GM12878 (cell line): ENCODE measurements around the gene TRIOBP. TPM values are rescaled to one million over a fixed set of nuclear protein-coding genes. Genes with fewer than 3 reads are reported as not detected.
A peak's percentile ranks its signal among the peaks of the same experiment; 100 is the strongest.

Source experiments
- ATAC-seq: fragments of 200-7000 bp; cut with Tn5 transposase; 3 replicates; pipeline ENCODE4 v1.9.1; 2020; ENCODE audit warnings: mild to moderate bottlenecking, moderate library complexity
- BruUV-seq: library from RNA; stranded (reverse); fragments of 400-500 nt; replicated peaks from 2 replicates; lab custom pipeline; 2021; lab: Mats Ljungman, UMichigan
- CTCF ChIA-PET: fragments of 300-600 bp; sonication (Branson Sonifier 250); formaldehyde crosslinking; extraction: SDS; loops from one replicate; lab custom pipeline; 2021; ENCODE audit warnings: inconsistent platforms; lab: Yijun Ruan, JAX
- POLR2A ChIA-PET: fragments of 350-600 bp; formaldehyde crosslinking; extraction: SDS; loops from one replicate; lab custom pipeline; 2021; ENCODE audit warnings: inconsistent platforms; lab: Charles Lee
- RAD21 ChIA-PET: fragments of 300-600 bp; sonication (Branson Sonifier 250); formaldehyde crosslinking; loops from one replicate; lab custom pipeline; 2023; ENCODE audit warnings: antibody characterized with exemption; ENCODE audit not compliant: unreplicated experiment; lab: Charles Lee
- SMC1A ChIA-PET: fragments of 300-600 bp; sonication (Branson Sonifier 250); formaldehyde crosslinking; loops from one replicate; lab custom pipeline; 2023; ENCODE audit not compliant: unreplicated experiment, uncharacterized antibody; lab: Charles Lee
- DNase-seq: peaks from one replicate; pipeline ENCODE4 v3.0.0-alpha.2; 2011; ENCODE audit warnings: low read depth, low spot score
- FAIRE-seq: peaks from 3 replicates; lab custom pipeline; 2011; peaks lifted over from hg19 to GRCh38; lab: Jason Lieb, UNC
- H2AFZ ChIP-seq: 2 replicates; pipeline ENCODE4 v1.6.0; 2011; ENCODE audit warnings: low read depth, low read length, control low read depth; ENCODE audit not compliant: control insufficient read depth
- H3K27ac ChIP-seq: 2 replicates; pipeline ENCODE4 v1.5.1; 2011; ENCODE audit warnings: control low read depth; ENCODE audit not compliant: control insufficient read depth, insufficient read depth
- H3K27me3 ChIP-seq, 2 experiments: replicated peaks in 1 of 2; 2 replicates each; pipeline versions ENCODE4 v1.6.0 to v1.6.1; 2011; ENCODE audit warnings: low read length in 1 of 2; ENCODE audit not compliant: control insufficient read depth in 2 of 2, insufficient read depth in 2 of 2
- H3K36me3 ChIP-seq, 2 experiments: 2 replicates each; pipeline ENCODE4 v1.5.1; 2011; ENCODE audit warnings: low read length in 1 of 2; ENCODE audit not compliant: control insufficient read depth in 2 of 2, insufficient read depth in 2 of 2
- H3K4me1 ChIP-seq: 2 replicates; pipeline ENCODE4 v1.6.1; 2011; ENCODE audit warnings: mild to moderate bottlenecking, low read length, moderate library complexity, mixed read lengths; ENCODE audit not compliant: control insufficient read depth, insufficient read depth
- H3K4me2 ChIP-seq: 2 replicates; pipeline ENCODE4 v1.6.0; 2011; ENCODE audit warnings: control low read depth; ENCODE audit not compliant: control insufficient read depth, insufficient read depth
- H3K4me3 ChIP-seq: fragments of 200-600 bp; sonication (generic); 2 replicates; pipeline ENCODE4 v1.5.1; 2016
- H3K79me2 ChIP-seq: 2 replicates; pipeline ENCODE4 v1.6.0; 2011; ENCODE audit warnings: low read length; ENCODE audit not compliant: control insufficient read depth, insufficient read depth
- H3K9ac ChIP-seq: 2 replicates; pipeline ENCODE4 v1.8.0; 2011; ENCODE audit warnings: low read length, control low read depth, mixed read lengths; ENCODE audit not compliant: control insufficient read depth, insufficient read depth
- H3K9me3 ChIP-seq: replicated peaks from 3 replicates; pipeline ENCODE4 v1.5.1; 2011; ENCODE audit warnings: mild to moderate bottlenecking, low read length; ENCODE audit not compliant: control insufficient read depth, insufficient read depth
- H4K20me1 ChIP-seq: 2 replicates; pipeline ENCODE4 v1.6.0; 2011; ENCODE audit not compliant: control insufficient read depth, insufficient read depth
- ASH2L ChIP-seq: fragments of 300-600, 200-600 bp; sonication (generic); IDR thresholded peaks from 2 replicates; pipeline ENCODE4 v1.6.1; 2017; ENCODE audit warnings: low read depth, mild to moderate bottlenecking, borderline replicate concordance
- CBFB ChIP-seq: IDR thresholded peaks from 2 replicates; pipeline ENCODE4 v1.6.1; 2016; ENCODE audit warnings: antibody characterized with exemption, low read depth
- CEBPZ ChIP-seq: fragments of 150-350 bp; IDR thresholded peaks from 2 replicates; pipeline ENCODE4 v1.6.1; 2016; ENCODE audit warnings: low read depth, low read length
- CREM ChIP-seq: IDR thresholded peaks from 2 replicates; pipeline ENCODE4 v1.6.1; 2014; ENCODE audit warnings: antibody characterized with exemption, low read depth
- LARP7 ChIP-seq: fragments of 450-650 bp; IDR thresholded peaks from 2 replicates; pipeline ENCODE4 v1.6.1; 2017; ENCODE audit warnings: mild to moderate bottlenecking
- NFYA ChIP-seq: IDR thresholded peaks from 2 replicates; pipeline ENCODE4 v1.6.1; 2011; ENCODE audit warnings: low read depth, mild to moderate bottlenecking, low read length, improper control_type of control experiment, borderline replicate concordance
- SMAD1 ChIP-seq: fragments of 450-650 bp; IDR thresholded peaks from 2 replicates; pipeline ENCODE4 v1.6.1; 2018; ENCODE audit warnings: mild to moderate bottlenecking, low read depth; ENCODE audit not compliant: partially characterized antibody
- SRF ChIP-seq, 2 experiments: IDR thresholded peaks; 2 replicates each; pipeline ENCODE4 v1.6.1; 2011; ENCODE audit warnings: low read depth in 2 of 2, low read length in 2 of 2, mild to moderate bottlenecking in 1 of 2, moderate library complexity in 1 of 2
- YY1 ChIP-seq: IDR thresholded peaks from 2 replicates; pipeline ENCODE4 v1.6.1; 2011; ENCODE audit warnings: low read depth, mild to moderate bottlenecking, low read length
- ZNF24 ChIP-seq: fragments of 450-650 bp; IDR thresholded peaks from 2 replicates; pipeline ENCODE4 v1.6.1; 2017; ENCODE audit warnings: antibody characterized with exemption, mild to moderate bottlenecking
- WGBS: methylation state at CpG from one replicate; pipeline ENCODE4 v1.1.6; 2016; ENCODE audit warnings: low lambda C conversion rate; ENCODE audit not compliant: insufficient replicate concordance, insufficient coverage; ENCODE audit errors: missing lambda C conversion rate; 5-methylcytosine and 5-hydroxymethylcytosine counted together
- in situ Hi-C: fragments of 300-500 bp; cut with MboI; formaldehyde crosslinking; loops from 9 replicates; pipeline ENCODE4 v1.14.3; 2018; ENCODE audit warnings: mixed read lengths
- intact Hi-C: fragments of 100-400 bp; cut with micrococcal nuclease; formaldehyde crosslinking; loops from one replicate; pipeline ENCODE4 v1.14.2; 2022; ENCODE audit not compliant: unreplicated experiment
- polyA plus RNA-seq, 11 experiments: library from polyadenylated mRNA; depleted of rRNA in 4 of 11; unstranded in 6 of 11; stranded (reverse) in 5 of 11; fragments of >200 nt; fragmentation: Nextera tagmentation in 4 of 11; fragmentation: Illumina TruSeq in 1 of 11; extraction: Ambion mirVana in 4 of 11; extraction: Trizol in 1 of 11; gene quantifications; 1 replicate in 1 of 11; 2 replicates in 10 of 11; pipeline versions ENCODE4 v1.2.1 to v1.2.3, GENCODE V29; 2011 to 2016; ENCODE audit warnings: inconsistent platforms in 2 of 11, missing spikeins in 2 of 11, low read depth in 1 of 11
- total RNA-seq, 4 experiments: library from RNA; depleted of rRNA in 3 of 4; stranded (reverse); fragments of >200 nt in 3 of 4; fragmentation: Illumina TruSeq in 1 of 4; extraction: Trizol in 1 of 4; gene quantifications; 2 replicates each; pipeline versions ENCODE4 v1.2.1 to v1.2.3, GENCODE V29; 2013 to 2021
- TF ChIP-seq, protein P1 (sequence below): IDR thresholded peaks from 2 replicates; pipeline ENCODE4 v1.6.1; 2012; ENCODE audit warnings: low read depth, low read length, improper control_type of control experiment
- TF ChIP-seq, protein P2 (sequence below): fragments of 150-350 bp; IDR thresholded peaks from 2 replicates; pipeline ENCODE4 v1.6.1; 2014; ENCODE audit warnings: mild to moderate bottlenecking, low read depth, low read length

Gene TRIOBP
- total and polyA plus RNA-seq, 10 of the 15 experiments (the other 5 are each of a cell fraction or from before 2014, with no cell fraction given), result 0.21 to 23.6 (median 11.9) TPM

- TF ChIP-seq ZNF24 (no peak), YY1 (no peak), SMAD1 (no peak), SRF (IDR thresholded peaks at IDR 0.05; ENCODE audit: low read depth in 2 of 2, low read length in 2 of 2) (no peak)
- TF ChIP-seq, protein P1, sequence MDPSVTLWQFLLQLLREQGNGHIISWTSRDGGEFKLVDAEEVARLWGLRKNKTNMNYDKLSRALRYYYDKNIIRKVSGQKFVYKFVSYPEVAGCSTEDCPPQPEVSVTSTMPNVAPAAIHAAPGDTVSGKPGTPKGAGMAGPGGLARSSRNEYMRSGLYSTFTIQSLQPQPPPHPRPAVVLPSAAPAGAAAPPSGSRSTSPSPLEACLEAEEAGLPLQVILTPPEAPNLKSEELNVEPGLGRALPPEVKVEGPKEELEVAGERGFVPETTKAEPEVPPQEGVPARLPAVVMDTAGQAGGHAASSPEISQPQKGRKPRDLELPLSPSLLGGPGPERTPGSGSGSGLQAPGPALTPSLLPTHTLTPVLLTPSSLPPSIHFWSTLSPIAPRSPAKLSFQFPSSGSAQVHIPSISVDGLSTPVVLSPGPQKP, result no peak
- TF ChIP-seq, protein P2, sequence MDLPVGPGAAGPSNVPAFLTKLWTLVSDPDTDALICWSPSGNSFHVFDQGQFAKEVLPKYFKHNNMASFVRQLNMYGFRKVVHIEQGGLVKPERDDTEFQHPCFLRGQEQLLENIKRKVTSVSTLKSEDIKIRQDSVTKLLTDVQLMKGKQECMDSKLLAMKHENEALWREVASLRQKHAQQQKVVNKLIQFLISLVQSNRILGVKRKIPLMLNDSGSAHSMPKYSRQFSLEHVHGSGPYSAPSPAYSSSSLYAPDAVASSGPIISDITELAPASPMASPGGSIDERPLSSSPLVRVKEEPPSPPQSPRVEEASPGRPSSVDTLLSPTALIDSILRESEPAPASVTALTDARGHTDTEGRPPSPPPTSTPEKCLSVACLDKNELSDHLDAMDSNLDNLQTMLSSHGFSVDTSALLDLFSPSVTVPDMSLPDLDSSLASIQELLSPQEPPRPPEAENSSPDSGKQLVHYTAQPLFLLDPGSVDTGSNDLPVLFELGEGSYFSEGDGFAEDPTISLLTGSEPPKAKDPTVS, result no peak
These were observed 16.5 kb upstream of the TRIOBP start (continued) for GRCh38 chr22:37680191-37680851.

GRCh38 chr22:37681001-37681424, 15.8 kb upstream of the TRIOBP start:
- ChIA-PET POLR2A (interaction anchor here (0.8 to 14.0 kb wide), 10 partner anchors 10 to 91 kb away, joined by 3 to 209 read pairs (median 5); partner anchors contain the start of gene PDXP), SMC1A (interaction anchor here (0.9 to 10.9 kb wide), 7 partner anchors 20 to 74 kb away, joined by 3 to 157 read pairs (median 10); partner anchors contain the start of gene PDXP), CTCF (interaction anchor here (0.7 to 19.9 kb wide), 14 partner anchors 8 to 183 kb away, joined by 3 to 414 read pairs (median 6); partner anchors contain the start of genes GCAT, GGA1, PDXP and SH3BP1), RAD21 (interaction anchor here (0.8 to 7.6 kb wide), 10 partner anchors 9 to 73 kb away, joined by 3 to 164 read pairs (median 6); partner anchors contain the start of genes GGA1, PDXP and SH3BP1)
- no TSS peak for BruUV-seq
- intact Hi-C loops (loop anchor here (1.0 to 5.0 kb wide), 5 partner anchors 20 to 144 kb away; no protein-coding TSS in a partner anchor), in situ Hi-C loops (loop anchor here (5.0 kb wide), 1 partner anchor 54 kb away; no protein-coding TSS in a partner anchor)
- no peak overlapping the region for H3K4me3 ChIP-seq
- WGBS, result 4% methylated on average over 2 of the region's 2 CpGs
- peak overlapping the region; percentile 23; the same call in 1 of the 2 replicates for H3K27ac ChIP-seq
- FAIRE-seq (no peak), DNase-seq (no peak), ATAC-seq (no peak)
- no peaks in the 10 kb centered on the region for H4K20me1 ChIP-seq
- 0 out of 2 replicates have a peak overlapping the region, but pooled peaks have one; percentile 22 for H3K4me2 ChIP-seq
- H3K27me3 ChIP-seq, result no peaks in the 10 kb centered on the region
- no peak overlapping the region for H3K9ac ChIP-seq
- no peaks in the 10 kb centered on the region for H3K9me3 ChIP-seq
- peak overlapping the region; percentile 73; the same call in 1 of the 2 replicates for H2AFZ ChIP-seq
- peaks cover 2% of the 10 kb centered on the region in 2 experiments; a peak in 1 of 4 replicates for H3K36me3 ChIP-seq
- TF ChIP-seq CBFB (no peak), ASH2L (no peak), NFYA (no peak), CREM (no peak), CEBPZ (no peak), LARP7 (no peak)
- H3K79me2 ChIP-seq, result peaks cover 17% of the 10 kb centered on the region
- peaks cover 23% of the 10 kb centered on the region for H3K4me1 ChIP-seq
